Activated T-cell treated with anti-CD3 and anti-CD28 coated beads, Interleukin-2, amount 50 U/mL, for 72 hours (primary cell): ENCODE measurements around the gene CBY2. TPM values are rescaled to one million over a fixed set of nuclear protein-coding genes. Genes with fewer than 3 reads are reported as not detected.
"Not testable (repeated sequence)": the region's sequence is repeated elsewhere in the genome, so short reads cannot be mapped to it uniquely, and the experiment has no call there.

Experiments
- ATAC-seq, 2 donors: fragments of 150-1000 bp; cut with Tn5 transposase; replicated peaks in 1 of 2; 2 replicates each; pipeline ENCODE4 v1.10.0; 2021; ENCODE audit warnings: moderate library complexity in 2 of 2, mild to moderate bottlenecking in 1 of 2
- DNase-seq, 2 donors: peaks; one replicate each; pipeline ENCODE4 v3.0.0; 2021 to 2022; ENCODE audit warnings: mixed read lengths in 1 of 2
- H3K27ac Mint-ChIP-seq: one replicate; pipeline ENCODE4 v1.8.0; 2022; ENCODE audit warnings: mild to moderate bottlenecking, moderate library complexity, mixed read lengths
- H3K27me3 Mint-ChIP-seq: one replicate; pipeline ENCODE4 v1.8.0; 2022; ENCODE audit warnings: low read depth, mixed read lengths
- H3K36me3 Mint-ChIP-seq, 2 donors: one replicate each; pipeline ENCODE4 v1.8.0; 2022; ENCODE audit warnings: mixed read lengths in 2 of 2, mild to moderate bottlenecking in 1 of 2; ENCODE audit not compliant: insufficient read depth in 2 of 2
- H3K4me1 Mint-ChIP-seq: one replicate; pipeline ENCODE4 v1.8.0; 2022; ENCODE audit warnings: low read depth, mixed read lengths
- H3K4me3 Mint-ChIP-seq, 2 donors: one replicate each; pipeline ENCODE4 v1.8.0; 2022; ENCODE audit warnings: mild to moderate bottlenecking in 2 of 2, mixed read lengths in 2 of 2, moderate library complexity in 2 of 2
- H3K9me3 Mint-ChIP-seq, 2 donors: one replicate each; pipeline ENCODE4 v1.8.0; 2022; ENCODE audit warnings: mixed read lengths in 2 of 2
- total RNA-seq, 2 donors: library from RNA; stranded (reverse); gene quantifications; one replicate each; pipeline ENCODE4 v1.2.3, GENCODE V29; 2022

Gene CBY2
- total RNA-seq, 2 donors from 2014 or later: 0.32 TPM; not detected in 1

DNA sequence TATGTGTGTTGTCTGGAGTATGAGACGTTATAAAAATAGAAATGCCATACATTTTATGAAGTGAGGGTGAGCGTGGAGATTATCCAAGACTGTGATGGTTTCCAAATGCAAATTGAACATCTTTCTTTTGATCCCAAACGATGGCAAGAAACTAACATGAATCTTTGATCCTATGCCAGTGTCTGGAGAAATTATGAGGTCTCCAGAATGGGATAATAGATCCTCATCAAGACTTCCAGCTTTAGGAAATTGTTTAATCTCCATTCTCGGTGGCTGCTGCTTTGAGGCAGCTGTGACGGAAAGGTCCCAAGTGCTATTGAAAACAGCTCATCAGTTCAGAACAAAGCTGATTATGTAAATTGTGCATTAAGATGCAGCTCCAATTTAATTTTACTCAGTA is 30.8 kb downstream of the CBY2 start:
- ATAC-seq (no peak), DNase-seq (no peak)
- H3K36me3 Mint-ChIP-seq: no peaks in the 10 kb centered on the region
- no peak overlapping the region for H3K27ac Mint-ChIP-seq
- no peaks in the 10 kb centered on the region for H3K27me3 Mint-ChIP-seq
- no peak overlapping the region for H3K4me3 Mint-ChIP-seq
- no peaks in the 10 kb centered on the region for H3K9me3 Mint-ChIP-seq
- H3K4me1 Mint-ChIP-seq: no peaks in the 10 kb centered on the region

DNA sequence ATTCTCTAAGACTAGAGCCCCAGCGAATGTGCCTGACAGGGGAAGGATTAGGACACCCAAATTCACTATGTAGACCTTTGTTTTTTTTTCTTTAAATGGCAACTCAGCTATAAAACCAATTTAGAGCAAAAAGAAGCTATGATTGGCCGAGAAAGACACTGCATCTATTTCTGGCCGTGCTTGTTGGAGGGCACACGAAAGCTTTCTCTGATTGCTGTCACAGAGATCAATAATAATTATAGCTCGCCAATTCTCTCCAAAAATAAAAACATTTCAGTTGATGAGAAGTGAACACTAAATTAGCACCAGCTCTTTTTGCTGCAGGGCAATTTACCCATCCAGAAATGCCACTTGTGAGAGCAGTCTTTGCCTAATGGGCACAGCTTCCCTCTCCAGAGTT is 31.2 kb downstream of the CBY2 start:
- no peak for ATAC-seq

DNA sequence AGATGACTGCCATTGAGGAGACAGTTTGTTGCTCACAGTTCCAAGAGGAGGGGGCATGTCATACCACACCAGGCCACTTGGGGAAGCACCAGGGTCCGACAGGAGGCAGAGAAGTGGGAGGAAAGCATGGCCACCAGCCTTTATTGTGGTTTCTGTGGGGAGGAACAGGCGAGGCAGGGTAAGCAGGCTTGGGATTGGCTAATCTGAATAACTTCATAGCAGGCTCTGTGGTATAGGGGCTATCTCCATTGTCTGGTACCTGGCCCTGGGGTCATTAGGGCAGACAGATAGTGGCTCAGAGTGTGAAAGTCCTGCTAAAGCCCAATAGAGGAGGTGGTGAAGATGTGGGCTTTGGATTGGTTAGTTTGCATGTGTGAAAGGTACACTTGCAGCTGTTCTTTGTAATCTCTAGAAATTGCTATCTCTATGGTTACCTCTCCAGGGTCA is 35.5 kb downstream of the CBY2 start:
- no peak overlapping the region for H3K27ac Mint-ChIP-seq
- DNase-seq: peak in 1 of 2 donors; percentile 9
- peak in 1 of 2 donors; percentile 33 for ATAC-seq
- no peak overlapping the region for H3K4me3 Mint-ChIP-seq
- no peaks in the 10 kb centered on the region for H3K27me3 Mint-ChIP-seq
- H3K9me3 Mint-ChIP-seq: no peaks in the 10 kb centered on the region
- H3K36me3 Mint-ChIP-seq: no peaks in the 10 kb centered on the region
- H3K4me1 Mint-ChIP-seq: no peaks in the 10 kb centered on the region

More for the DNA sequence above, 31.2 kb downstream of the CBY2 start:
- Mint-ChIP-seq H3K4me1 (no peaks in the 10 kb centered on the region), H3K4me3 (no peak overlapping the region), H3K27me3 (no peaks in the 10 kb centered on the region), H3K9me3 (no peaks in the 10 kb centered on the region), H3K36me3 (no peaks in the 10 kb centered on the region), H3K27ac (no peak overlapping the region)
- DNase-seq: no peak

DNA sequence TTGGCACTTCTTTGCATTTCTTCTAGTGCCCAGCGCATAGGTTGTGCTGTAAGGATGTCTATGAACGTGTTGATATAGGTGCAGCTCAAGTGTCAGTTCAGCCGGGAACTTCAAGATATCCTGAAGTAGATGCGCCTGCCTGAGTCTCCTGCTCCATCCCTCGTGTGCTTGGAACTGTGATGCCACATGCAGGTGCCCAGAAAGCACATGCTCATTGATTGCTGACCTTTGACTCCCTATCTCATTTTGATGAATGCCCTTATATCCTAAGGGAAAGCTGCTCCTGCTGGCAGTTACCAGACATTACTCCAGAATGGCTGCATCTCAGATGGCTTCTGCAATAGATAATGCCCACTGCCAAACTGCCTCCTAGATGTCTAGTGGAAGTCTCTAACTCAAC is 40.9 kb downstream of the CBY2 start:
- Mint-ChIP-seq H3K9me3 (no peaks in the 10 kb centered on the region), H3K4me1 (no peaks in the 10 kb centered on the region), H3K27me3 (no peaks in the 10 kb centered on the region), H3K27ac (no peak overlapping the region), H3K36me3 (no peaks in the 10 kb centered on the region), H3K4me3 (no peak overlapping the region)
- no peak for DNase-seq
- ATAC-seq: no peak

DNA sequence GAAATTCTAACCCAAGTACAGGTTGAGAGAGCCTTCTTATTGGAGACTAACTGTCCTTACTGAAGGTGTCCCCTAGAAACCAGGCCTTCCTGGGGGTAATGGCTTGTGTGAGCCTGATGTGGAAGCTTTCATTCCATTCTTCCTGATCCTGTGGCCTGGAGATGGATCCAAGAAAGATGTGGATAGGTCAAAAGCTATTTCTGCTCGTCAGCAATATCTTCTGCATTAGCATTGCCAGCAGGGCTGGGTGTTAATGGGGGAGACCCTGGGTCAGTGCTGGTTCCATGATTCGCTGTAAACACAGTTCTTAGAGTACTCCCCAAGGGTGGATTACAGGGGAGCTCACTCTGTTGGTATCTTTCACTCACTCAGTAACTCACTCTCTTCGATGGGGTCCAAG is 42.9 kb downstream of the CBY2 start:
- no peak for ATAC-seq
- no peaks in the 10 kb centered on the region for H3K27me3 Mint-ChIP-seq
- H3K36me3 Mint-ChIP-seq: no peaks in the 10 kb centered on the region
- no peaks in the 10 kb centered on the region for H3K9me3 Mint-ChIP-seq
- DNase-seq: no peak
- H3K4me3 Mint-ChIP-seq: no peak overlapping the region
- no peaks in the 10 kb centered on the region for H3K4me1 Mint-ChIP-seq
- H3K27ac Mint-ChIP-seq: no peak overlapping the region

DNA sequence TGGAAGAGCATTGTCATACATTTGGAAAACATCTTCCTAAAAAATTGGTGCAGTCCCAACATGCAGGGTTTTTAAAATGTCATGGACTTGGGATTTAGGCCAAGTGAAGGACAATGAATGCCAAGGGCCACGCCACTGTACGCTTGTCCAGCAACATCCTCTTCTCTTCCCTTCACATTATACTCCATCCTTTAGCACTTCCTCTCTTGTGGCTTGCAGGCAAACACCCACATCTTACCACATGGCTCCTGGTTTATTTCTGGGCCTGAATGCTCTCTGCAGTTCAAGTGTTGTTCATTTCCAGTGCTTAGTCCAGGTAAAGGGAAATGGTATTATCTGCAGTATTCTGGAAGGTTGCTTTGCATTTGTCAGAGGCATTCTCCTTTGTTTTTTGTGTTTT is 45.0 kb downstream of the CBY2 start:
- H3K4me1 Mint-ChIP-seq: no peaks in the 10 kb centered on the region
- no peak overlapping the region for H3K27ac Mint-ChIP-seq
- no peak overlapping the region for H3K4me3 Mint-ChIP-seq
- no peaks in the 10 kb centered on the region for H3K36me3 Mint-ChIP-seq
- DNase-seq: no peak
- no peaks in the 10 kb centered on the region for H3K27me3 Mint-ChIP-seq
- H3K9me3 Mint-ChIP-seq: no peaks in the 10 kb centered on the region
- ATAC-seq: no peak

DNA sequence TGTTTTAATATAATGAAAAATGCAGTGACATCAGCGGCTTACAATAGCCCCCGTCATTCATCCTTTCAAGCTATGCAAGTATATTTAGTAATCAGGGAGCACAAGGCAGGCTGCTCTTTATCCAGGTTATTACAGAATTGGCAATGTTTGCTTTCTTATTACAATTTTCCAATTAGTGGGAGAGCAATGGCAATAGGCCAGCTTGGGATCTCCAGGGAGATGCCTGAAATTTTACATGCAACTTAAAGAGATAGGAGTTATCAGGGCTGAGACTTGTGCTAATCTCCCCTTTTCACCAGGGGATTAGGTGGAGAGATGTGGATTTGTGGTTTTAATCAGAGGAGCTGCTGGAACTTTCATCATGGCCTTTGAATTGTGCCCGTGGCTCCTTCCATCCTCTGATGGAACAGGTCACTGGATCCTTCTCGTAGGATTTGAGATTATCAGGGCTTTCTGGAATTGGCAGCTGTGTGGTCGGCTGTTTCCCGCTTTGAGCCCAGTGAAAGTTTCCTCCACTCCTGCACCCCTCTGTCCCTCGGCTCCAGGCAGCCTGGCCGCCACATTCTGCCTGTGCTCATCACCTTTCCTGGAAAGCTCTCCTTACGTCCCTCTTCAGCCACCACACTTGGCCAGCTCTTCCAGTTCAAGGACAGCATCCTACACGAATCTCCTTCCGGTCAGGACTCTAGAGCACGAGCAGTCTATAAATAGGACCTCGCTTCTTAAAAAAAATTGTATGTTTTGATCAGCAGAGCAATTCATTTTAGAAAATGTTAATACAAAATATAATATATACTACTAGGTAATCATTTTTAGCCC is 47.0 kb downstream of the CBY2 start:
- ATAC-seq (no peak), DNase-seq (no peak)
- H3K27ac Mint-ChIP-seq: no peak overlapping the region
- H3K4me3 Mint-ChIP-seq: no peak overlapping the region
- H3K36me3 Mint-ChIP-seq: no peaks in the 10 kb centered on the region
- H3K9me3 Mint-ChIP-seq: no peaks in the 10 kb centered on the region
- H3K27me3 Mint-ChIP-seq: no peaks in the 10 kb centered on the region
- no peaks in the 10 kb centered on the region for H3K4me1 Mint-ChIP-seq

DNA sequence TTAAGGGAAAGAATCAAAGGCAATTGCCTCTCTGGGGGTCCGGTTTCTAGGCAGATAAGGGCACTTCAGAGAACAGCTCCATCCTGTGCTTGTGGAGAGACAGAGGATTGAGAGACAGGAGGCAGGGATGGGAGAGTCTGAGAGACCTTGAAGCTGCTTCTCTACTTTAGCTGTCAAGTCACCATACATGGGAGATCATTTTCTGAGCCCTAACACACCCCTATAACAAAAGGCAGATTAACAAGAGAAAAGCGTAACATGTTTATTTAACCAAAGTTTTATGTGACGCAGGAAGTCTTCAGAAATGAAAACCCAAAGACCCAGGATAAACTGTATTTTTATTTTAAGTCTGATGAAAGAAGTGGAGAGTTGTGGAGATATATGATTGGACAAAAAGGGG is 48.4 kb downstream of the CBY2 start:
- no peak overlapping the region for H3K27ac Mint-ChIP-seq
- DNase-seq: no peak

DNA sequence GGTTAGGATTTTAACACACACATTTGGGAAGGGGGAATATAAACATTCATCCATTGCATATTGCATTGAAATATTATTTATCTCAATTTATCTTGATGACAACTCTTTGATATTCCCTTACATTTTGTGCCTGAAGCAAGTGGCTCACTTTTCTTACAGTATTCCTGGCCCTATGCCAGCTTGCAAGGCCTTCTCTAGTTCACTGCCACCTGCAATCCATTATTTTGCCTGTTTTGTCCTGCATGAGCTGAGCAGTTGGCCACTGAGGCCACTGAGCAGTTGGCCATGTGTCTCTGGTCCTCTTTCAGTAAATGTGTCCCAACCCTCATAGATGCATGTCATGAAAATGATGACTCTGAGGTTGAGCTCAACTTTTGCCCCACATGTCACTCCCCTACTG is 49.8 kb downstream of the CBY2 start:
- H3K36me3 Mint-ChIP-seq: no peaks in the 10 kb centered on the region
- ATAC-seq: no peak
- no peak overlapping the region for H3K4me3 Mint-ChIP-seq
- no peaks in the 10 kb centered on the region for H3K4me1 Mint-ChIP-seq
- no peak for DNase-seq
- H3K27me3 Mint-ChIP-seq: no peaks in the 10 kb centered on the region
- no peak overlapping the region for H3K27ac Mint-ChIP-seq
- no peaks in the 10 kb centered on the region for H3K9me3 Mint-ChIP-seq

More for the DNA sequence above, 48.4 kb downstream of the CBY2 start:
- H3K4me3 Mint-ChIP-seq: no peak overlapping the region
- no peaks in the 10 kb centered on the region for H3K9me3 Mint-ChIP-seq
- H3K27me3 Mint-ChIP-seq: no peaks in the 10 kb centered on the region
- H3K36me3 Mint-ChIP-seq: no peaks in the 10 kb centered on the region
- no peaks in the 10 kb centered on the region for H3K4me1 Mint-ChIP-seq
- ATAC-seq: no peak

DNA sequence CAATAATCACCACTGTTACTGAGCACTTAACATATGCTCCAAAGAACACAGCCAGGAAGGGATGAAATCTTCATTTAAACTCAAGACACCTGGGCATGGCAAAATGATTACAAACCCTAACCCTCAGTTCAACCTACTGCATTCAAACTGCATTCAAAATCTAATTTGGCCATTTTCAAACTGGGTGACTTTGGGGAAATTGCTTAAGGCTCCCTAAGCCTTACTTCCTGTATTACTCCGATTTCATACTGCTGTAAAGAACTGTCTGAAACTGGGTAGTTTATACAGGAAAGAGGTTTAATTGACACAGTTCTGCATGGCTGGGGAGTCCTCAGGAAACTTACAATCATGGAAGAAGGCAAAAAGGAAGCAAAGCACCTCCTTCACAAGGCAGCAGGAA is 50.4 kb downstream of the CBY2 start:
- no peak for DNase-seq
- no peaks in the 10 kb centered on the region for H3K4me1 Mint-ChIP-seq
- H3K9me3 Mint-ChIP-seq: no peaks in the 10 kb centered on the region
- no peak overlapping the region for H3K27ac Mint-ChIP-seq
- H3K27me3 Mint-ChIP-seq: no peaks in the 10 kb centered on the region
- ATAC-seq: no peak
- no peak overlapping the region for H3K4me3 Mint-ChIP-seq
- no peaks in the 10 kb centered on the region for H3K36me3 Mint-ChIP-seq

DNA sequence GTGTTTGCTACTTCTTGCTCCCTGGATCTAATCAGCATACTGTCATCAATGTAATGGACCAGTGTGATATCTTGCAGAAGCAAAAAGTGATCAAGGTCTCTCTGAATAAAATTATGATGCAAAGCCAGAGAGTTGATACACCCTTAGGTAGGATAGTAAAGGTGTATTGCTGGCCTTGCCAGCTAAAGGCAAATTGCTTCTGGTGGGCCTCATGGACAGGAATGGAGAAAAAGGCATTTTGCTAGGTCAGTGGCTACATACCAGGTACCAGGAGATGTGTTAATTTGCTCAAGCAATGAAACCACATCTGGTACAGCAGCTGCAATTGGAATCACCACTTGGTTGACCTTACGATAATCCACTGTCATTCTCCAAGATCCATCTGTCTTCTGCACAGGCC is 54.4 kb downstream of the CBY2 start:
- not testable (repeated sequence) for H3K9me3 Mint-ChIP-seq, H3K4me1 Mint-ChIP-seq, H3K27me3 Mint-ChIP-seq, H3K36me3 Mint-ChIP-seq, ATAC-seq, H3K4me3 Mint-ChIP-seq, H3K27ac Mint-ChIP-seq, DNase-seq

DNA sequence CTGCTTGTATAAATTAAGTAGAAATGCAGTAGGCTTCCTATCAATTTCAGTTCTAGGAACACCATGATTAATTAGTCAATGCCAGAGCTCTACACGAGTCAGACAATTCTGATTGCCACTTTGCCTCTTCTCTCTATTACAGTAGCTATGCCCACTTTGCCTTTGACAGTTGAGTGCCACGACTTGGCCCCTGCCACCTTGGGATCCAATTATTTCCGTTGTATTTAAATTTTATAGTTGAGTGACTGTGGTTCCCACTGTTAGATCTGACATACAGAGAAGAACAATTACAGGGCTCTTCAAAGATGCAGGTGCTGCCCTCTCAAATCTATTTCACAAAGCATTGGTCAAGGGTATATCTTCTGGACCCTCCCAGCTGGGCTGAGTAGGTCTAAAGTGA is 55.5 kb downstream of the CBY2 start:
- ATAC-seq, H3K4me1 Mint-ChIP-seq, H3K27me3 Mint-ChIP-seq, H3K9me3 Mint-ChIP-seq, H3K36me3 Mint-ChIP-seq, DNase-seq, H3K4me3 Mint-ChIP-seq, H3K27ac Mint-ChIP-seq: not testable (repeated sequence)

DNA sequence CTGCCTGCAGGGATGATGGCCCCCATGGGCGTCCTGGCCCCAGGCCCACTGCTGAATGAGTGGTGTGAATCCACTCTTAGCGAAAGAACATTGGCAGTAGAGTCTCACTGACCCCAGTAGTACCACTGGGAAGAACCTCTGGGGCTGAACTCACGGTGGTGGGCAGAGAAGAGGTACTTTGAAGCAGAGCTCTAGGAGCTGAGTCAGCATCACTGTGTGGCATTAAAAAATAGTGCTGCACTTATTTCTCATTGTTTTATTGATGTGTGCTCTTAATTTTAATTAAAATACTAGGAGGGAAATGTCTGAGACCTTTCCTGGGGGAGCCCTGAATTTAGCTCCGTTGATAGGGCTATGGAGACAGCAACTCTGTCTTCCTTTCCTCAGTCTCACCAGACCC is 61.3 kb downstream of the CBY2 start:
- Mint-ChIP-seq H3K4me1 (peaks cover 2% of the 10 kb centered on the region), H3K27ac (no peak overlapping the region), H3K27me3 (peaks cover 14% of the 10 kb centered on the region), H3K4me3 (no peak overlapping the region), H3K9me3 (no peaks in the 10 kb centered on the region), H3K36me3 (no peaks in the 10 kb centered on the region)
- ATAC-seq (no peak), DNase-seq (no peak)
